GM19467 (cell line): ENCODE results near the gene ITCH.
"Not testable (repeated sequence)": the region's sequence is repeated elsewhere in the genome, so short reads cannot be mapped to it uniquely, and the experiment has no call there.

Experiments used
- ATAC-seq: cut with Tn5 transposase; IDR thresholded peaks from one replicate; pipeline ENCODE4 v1.9.1; 2021; ENCODE audit warnings: mild to moderate bottlenecking, moderate library complexity; ENCODE audit not compliant: unreplicated experiment

The ITCH gene

DNA sequence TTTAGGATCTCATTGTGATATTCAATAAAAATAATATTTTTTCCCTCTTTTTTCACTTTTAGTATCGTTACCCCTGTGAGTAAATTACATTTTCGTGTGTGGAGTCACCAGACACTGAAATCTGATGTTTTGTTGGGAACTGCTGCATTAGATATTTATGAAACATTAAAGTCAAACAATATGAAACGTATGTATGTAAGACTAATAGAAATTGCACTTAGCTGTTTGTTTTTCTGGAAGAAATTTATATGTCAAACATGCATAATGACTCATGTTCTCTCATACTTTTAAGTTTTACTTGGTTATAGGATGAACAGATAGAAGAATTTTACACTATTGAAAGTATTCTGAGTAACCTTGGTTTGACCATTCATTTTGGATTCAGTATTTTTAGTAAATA is 49.4 kb downstream of the ITCH start:
- ATAC-seq = no peak

DNA sequence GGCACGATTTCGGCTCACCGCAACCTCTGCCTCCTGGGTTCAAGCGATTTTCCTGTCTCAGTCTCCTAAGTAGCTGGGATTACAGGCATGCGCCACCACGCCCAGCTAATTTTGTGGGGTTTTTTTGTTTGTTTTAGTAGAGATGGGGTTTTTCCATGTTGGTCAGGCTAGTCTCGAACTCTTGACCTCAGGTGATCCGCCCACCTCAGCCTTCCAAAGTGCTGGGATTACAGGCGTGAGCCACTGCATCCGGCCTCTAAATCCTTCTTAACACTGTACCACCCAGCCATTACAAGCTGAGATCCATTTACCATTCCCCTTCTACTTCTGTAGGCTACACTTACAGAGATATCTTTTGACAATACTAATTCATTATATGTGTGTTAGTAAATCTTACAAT is 51.5 kb downstream of the ITCH start:
- not testable (repeated sequence) for ATAC-seq

DNA sequence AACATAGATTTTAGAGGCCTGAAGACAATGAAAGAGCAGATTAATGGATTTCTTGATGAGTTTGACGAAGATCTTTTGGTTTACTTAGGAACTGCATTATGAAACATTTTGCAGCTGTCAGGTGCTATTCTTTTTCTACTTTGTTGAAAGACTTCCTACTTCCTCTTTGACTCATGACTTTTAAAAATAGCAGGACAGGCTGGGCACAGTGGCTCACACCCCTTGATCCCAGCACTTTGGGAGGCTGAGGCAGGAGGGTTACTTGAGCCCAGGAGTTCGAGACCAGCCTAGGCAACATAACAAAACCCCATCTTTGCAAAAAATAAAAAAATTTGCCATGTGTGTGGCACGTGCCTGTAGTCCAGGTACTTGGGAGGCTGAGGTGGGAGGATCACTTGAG is 52.0 kb downstream of the ITCH start:
- ATAC-seq = no peak

DNA sequence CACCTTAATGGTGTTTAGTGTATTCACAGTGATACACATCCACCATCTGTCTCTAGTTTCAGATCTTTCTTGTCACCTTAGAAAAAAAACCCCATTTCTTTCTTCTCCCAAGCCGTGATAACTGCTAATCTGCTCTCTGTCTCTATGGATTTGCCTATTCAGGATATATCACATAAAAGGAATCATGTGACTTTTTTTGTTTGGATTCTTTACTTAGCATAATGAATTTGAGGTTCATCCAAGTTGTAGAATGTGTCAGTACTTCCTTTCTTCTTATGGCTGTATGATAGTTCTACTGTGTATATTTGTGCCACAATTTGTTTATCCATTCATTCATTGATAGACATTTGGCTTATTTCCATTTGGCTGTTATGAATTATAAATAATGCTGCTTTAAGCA is 57.1 kb downstream of the ITCH start:
- ATAC-seq = no peak

DNA sequence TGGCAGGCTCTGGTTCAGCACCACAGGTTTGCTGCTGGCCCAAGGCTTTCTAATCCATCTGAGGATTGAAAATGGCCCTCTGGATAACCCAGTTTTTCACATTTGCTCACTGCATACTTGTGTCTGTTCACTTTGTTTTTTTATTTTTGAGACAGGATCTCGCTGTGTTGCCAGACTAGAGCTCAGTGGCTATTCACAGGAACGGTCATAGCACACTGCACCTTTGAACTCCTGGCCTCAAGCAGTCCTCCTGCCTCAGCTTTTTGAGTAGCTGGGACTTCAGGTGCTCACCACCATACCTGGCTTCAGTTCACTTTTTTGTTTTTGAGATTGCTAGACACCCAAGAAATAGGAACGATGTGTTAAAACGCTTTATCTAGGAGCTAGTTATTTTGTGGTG is 57.9 kb downstream of the ITCH start:
- ATAC-seq = no peak

DNA sequence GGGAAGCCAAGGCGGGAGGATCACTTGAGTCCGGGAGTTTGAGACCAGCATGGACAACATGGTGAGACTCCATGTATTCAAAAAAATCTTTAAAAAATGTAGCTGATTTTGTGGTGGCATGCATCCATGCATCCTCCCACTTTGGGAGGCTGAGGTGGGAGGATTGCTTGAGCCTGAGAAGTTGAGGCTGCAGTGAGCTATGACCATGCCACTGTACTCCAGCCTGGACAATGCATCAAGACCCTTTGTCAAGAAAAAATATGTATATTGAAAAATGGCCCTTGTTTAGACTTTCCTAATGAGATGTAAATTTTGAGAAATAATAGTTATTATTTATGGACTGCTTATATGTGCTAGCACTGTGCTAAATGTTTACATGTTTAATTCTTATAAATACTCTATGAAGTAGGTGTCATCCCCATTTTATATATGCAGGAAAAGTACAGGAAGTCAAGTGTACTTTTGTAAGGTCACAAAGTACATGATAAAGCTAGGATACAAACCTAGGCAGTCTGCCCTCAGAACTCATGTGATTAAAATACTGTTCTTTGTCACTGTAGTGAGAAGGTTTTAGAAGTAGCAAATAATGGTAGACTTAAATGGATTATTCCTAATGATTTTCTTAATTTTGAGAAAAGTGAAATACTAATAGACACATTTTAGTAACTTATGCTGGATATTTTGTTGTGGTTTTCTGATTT is 58.8 kb downstream of the ITCH start:
- no peak for ATAC-seq

DNA sequence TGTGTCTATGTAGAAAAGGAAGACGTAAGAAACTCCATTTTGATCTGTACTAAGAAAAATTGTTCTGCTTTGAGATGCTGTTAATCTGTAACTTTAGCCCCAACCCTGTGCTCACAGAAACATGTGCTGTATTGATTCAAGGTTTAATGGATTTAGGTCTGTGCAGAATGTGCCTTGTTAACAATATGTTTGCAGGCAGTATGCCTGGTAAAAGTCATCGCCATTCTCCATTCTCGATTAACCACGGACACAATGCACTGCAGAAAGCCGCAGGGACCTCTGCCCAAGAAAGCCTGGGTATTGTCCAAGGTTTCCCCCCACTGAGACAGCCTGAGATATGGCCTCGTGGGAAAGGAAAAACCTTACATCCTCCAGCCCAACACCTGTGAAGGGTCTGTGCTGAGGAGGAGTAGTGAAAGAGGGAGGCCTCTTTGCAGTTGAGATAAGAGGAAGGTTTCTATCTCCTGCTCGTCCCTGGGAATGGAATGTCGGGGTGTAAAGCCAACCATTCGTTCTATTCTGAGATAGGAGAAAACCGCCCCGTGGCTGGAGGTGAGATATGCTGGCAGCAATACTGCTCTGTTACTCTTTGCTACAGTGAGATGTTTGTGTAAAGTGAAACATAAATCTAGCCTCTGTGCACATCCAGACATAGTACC is 62.1 kb downstream of the ITCH start:
- ATAC-seq = not testable (repeated sequence)

DNA sequence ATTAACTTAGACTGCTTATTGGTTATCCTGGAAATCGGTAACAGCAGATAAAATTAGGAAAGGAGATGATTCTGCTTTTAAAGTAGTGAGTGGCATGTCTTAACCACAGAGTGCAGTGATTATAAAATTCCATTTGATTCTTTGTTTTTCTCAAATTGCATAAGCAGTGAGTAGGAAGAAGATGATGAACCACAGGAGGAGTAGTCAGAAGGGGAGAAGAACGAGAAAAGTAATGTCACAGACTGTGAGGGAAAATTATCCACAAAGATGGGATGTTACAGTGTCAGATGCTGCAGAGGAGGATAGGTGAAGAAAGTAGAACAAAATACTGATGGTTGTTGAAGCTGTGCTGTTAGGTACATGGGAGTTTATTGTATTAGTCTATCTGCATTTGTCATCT is 63.0 kb downstream of the ITCH start:
- no peak for ATAC-seq

DNA sequence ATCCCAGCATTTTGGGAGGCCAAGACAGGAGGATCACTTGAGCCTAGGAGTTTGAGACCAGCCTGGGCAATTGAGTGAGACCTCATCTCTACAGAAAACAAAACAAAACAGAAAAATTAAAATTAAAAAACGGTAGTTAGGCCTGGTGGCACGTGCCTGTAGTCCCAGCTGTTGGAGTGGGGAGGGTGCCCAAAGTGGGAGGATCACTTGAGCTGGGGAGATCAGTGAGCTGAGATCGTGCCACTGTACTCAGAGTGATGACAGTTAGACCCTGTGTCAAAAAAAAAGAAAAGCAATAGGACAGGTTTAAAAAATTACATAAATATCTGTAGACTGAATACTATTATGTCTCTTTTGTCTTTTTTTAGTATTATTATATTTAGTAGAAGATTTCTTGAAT is 64.3 kb downstream of the ITCH start:
- no peak for ATAC-seq

DNA sequence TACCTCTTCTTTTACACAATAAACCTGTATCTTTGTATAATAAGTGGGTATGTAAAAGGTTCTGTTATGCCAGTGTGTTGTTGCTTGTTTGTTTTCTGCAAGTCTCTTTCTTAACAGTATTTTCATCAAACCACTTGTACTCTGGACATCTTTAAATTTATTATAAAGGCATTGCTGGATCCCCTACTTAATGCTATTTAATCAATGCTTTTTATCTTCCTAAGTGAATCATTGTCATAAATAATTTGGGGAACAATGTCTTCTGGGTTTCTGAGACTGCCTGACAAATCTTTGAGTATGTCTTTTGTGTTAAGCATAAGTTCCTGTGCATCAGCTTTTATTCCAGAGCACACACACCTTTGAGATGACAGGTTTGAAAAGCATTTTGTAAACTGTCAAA is 64.7 kb downstream of the ITCH start:
- no peak for ATAC-seq

DNA sequence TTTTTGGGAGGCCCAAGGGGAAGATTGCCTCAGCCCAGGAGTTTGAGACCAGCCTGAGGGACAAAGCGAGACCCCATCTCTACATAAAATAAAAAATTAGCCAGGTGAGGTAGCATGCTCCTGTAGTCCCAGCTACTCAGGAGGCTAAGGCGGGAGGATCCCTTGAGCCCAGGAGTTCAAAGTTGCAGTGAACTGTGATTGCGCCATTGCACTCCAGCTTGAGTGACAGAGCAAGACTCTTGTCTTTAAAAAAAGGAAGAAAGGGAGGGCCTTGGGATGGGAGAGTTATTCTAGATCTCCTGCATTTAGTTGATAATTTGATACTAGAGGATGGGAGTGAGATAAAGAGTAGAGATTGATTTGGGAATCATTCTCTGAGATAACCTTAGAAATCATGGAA is 68.1 kb downstream of the ITCH start:
- ATAC-seq = no peak

DNA sequence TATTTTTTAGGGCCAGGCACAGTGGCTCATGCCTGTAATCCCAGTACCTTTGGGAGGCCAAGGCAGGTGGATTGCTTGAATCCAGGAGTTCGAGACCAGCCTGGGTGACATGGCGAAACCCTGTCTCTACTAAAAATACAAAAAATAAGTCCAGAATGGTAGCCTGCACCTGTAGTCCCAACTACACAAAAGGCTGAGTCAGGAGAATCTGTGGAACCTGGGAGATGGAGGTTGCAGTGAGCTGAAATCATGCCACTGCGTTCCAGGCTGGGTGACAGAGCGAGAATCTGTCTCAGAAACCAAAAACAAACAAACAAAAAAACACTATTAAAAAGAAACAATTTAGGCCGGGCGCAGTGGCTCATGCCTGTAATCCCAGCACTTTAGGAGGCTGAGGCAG is 69.6 kb downstream of the ITCH start:
- ATAC-seq = not testable (repeated sequence)

DNA sequence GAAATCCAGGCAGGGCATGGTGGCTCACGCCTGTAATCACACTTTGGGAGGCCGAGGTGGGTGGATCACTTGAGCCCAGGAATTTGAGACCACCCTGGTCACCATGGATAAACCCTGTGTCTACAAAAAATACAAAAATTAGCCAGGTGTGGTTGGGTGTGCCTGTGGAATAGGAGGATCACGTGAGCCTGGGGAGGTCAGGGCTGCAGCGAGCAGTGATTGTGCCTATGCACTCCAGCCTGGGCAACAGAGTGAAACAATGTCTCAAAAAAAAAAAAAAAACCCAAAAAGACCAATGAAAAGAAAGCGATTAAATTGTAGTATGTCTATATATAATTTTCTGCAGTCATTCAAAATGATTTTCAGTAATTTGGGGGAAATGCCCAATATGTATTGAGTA is 70.3 kb downstream of the ITCH start:
- ATAC-seq = no peak

DNA sequence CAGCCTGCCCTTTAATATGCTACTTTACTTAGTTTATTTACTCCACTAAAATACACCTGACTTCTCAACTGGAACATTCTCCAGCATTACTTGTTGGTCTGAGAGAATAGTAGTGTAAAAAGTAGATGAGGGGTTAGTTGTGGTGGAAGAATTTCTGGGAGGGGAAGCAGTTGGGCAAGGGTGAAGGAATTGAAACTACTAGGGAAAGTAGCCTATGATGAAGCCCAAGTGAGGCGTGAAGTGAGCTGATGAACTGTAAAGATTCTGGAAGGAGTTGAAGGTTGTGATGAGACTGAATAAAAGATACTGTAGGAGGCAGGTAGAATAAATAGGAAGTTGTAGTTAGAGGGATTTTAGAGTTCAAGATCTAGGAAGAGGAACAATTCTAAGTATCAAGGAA is 72.5 kb downstream of the ITCH start:
- no peak for ATAC-seq

DNA sequence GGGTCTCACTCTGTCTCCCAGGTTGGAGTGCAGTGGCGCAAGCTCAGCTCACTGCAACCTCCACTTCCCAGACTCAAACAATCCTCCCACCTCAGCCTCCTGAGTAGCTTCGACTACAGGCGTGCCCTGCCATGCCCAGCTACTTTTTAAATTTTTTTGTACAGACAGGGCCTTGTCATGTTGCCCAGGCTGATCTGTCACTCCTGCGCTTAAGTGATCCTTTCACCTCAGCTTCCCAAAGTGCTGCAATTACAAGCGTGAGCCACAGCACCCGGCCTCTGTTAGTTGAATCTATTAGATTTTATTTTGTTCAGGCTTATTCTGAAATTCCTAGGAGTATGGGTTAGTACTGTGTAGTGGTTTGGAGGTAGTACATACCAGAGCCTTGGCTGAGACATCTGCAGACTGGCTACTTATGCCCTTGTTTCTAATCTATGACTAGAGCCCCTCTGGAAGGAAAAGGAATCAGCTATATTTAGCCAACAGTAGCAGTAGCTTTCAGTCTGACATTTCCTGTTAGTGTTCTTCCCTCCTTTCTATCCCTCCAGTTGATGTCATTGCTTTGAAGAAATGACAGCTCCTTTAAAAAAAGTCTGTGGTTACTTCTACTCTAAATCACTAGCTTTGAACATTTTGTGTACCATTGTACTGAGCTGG is 74.4 kb downstream of the ITCH start:
- ATAC-seq = no peak

DNA sequence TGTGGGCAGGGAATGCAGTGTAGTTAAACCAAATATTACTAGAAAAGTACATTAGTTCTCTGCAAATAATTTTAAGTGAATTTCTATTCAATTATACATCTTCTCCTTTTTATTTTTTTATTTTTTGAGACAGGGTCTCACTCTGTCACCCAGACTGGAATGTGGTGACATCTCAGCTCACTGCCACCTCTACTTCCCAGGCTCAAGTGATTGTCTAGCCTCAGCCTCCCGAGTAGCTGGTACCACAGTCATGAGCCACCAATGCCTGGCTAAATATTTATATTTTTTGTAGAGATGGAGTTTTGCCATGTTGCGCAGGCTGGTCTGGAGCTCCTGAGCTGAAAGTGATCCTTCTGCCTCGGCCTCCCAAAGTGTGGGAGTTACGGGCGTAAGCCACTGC is 76.1 kb downstream of the ITCH start:
- ATAC-seq = no peak

DNA sequence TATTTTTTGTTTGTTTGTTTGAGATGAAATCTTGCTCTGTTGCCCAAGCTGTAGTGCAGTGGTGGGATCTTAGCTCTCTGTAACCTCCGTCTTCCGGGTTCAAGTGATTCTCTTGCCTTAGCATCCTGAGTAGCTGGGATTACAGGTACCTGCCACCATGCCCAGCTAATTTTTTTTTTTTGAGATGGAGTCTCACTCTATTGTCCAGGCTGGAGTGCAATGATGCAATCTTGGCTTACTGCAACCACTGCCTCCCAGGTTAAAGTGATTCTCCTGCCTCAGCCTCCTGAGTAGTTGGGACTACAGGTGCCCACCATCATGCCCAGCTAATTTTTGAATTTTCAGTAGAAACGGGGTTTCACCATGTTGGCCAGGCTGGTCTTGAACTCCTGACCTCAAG is 78.3 kb downstream of the ITCH start:
- not testable (repeated sequence) for ATAC-seq

DNA sequence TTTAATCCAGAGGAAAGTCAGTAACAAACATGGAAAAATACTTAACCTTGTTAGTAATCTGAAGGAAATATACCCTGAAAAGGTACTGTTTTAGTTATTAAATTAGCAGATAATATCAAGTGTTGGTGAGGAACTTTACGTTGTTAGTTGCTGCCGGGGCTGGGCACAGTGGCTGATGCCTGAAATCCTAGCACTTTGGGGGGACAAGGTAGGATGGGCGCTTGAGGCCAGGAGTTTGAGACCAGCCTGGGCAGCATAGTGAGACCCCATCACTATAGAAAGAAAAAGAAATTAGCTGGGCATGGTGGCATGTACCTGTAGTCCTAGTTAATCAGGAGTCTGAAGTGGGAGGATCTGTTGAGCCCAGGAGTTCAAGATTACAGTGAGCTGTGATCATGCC is 80.5 kb downstream of the ITCH start:
- no peak for ATAC-seq

DNA sequence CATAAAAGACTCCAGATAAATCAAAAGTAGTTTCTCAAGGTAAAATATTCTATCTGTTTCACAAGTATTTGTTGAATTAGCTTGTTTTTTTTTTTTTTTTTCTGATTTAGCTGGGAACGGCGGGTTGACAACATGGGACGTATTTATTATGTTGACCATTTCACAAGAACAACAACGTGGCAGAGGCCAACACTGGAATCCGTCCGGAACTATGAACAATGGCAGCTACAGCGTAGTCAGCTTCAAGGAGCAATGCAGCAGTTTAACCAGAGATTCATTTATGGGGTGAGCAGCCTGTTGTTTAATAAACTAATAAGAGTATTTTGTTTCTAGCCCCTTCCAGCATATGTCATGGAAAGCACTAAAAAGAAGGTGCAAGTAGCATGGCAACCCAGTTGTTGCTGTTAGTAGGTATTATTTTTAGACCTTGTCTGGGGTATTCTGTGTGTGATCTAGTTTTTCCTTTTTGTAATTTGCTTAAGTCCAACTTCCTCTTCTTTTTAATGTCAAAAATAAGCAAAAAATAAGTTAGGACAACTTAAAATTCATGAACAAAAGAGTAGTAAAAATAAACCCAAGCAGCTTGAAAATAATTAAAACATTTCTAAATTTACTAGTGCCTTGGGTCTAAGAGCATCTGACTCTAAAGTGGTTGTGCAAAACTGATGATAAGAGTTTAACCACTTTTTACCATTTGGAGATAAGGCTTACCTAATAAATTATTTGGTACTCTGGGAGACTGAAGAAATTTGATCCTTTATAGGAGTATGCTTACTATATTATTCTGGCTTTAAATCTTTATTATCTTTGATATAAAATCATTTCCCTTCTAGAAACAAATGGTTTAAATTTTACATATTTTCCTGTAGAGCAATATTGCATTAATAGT is 82.3 kb downstream of the ITCH start:
- no peak for ATAC-seq

DNA sequence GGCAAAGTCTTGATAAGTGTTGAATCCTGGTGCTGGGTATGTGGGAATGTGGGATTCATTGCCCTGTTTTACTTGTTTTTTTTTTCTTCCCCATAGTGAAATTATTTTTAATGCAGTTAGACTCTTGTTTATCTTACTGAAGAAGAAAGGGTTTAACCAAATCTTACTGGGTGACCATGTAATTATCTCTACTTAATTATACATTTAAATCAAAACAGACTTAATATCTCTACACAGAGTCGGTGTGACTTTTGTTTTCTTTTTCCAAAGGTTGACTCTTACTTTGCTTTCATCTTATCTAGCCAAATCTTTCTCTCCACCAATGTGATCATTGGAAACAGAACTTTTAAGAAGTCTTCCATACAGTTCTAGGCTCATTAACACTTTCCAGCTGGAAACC is 85.4 kb downstream of the ITCH start:
- ATAC-seq = no peak
